Fibroblast of villous mesenchyme (primary cell): ENCODE data around the gene PRUNE2. TPM values are rescaled to one million over a fixed set of nuclear protein-coding genes. Genes with fewer than 3 reads are reported as not detected.

Experiments
- DNase-seq: peaks from one replicate; pipeline ENCODE4 v3.0.0-alpha.2; 2010; ENCODE audit warnings: low read depth
- H3K4me3 ChIP-seq: 2 replicates; pipeline ENCODE4 v1.5.1; 2011; ENCODE audit warnings: low read depth, mild to moderate bottlenecking, low read length
- total RNA-seq: library from RNA; depleted of rRNA; stranded (reverse); fragments of >200 nt; gene quantifications from 2 replicates; pipeline ENCODE4 v1.2.3, GENCODE V29; 2012
- TF ChIP-seq, protein P1 (sequence below): IDR thresholded peaks from 2 replicates; pipeline ENCODE4 v1.5.1; 2012; ENCODE audit warnings: low read depth, mild to moderate bottlenecking, low read length; ENCODE audit not compliant: insufficient read depth

Gene PRUNE2
- total RNA-seq, 1 donor, result 14.2 TPM

DNA sequence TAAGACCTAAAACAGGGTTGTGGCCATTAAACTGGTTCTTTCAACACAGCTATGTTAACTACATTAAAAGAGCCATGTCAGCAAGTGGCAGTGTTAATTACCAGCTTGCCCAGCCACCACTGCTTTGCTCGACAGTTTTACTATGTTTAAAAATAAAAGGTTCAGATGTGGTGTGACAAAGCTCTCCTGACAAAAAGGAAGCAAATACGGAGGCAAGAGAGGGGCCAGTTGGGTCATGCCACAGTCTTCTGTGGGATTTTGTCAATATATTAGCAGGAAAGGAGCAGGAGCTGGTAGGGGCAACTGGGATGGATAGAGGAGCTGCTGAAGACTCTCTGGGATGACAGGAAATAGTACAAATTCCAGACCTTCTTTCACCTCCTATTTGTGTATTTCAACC lies 255.2 kb downstream of the PRUNE2 start:
- TF ChIP-seq, protein P1, sequence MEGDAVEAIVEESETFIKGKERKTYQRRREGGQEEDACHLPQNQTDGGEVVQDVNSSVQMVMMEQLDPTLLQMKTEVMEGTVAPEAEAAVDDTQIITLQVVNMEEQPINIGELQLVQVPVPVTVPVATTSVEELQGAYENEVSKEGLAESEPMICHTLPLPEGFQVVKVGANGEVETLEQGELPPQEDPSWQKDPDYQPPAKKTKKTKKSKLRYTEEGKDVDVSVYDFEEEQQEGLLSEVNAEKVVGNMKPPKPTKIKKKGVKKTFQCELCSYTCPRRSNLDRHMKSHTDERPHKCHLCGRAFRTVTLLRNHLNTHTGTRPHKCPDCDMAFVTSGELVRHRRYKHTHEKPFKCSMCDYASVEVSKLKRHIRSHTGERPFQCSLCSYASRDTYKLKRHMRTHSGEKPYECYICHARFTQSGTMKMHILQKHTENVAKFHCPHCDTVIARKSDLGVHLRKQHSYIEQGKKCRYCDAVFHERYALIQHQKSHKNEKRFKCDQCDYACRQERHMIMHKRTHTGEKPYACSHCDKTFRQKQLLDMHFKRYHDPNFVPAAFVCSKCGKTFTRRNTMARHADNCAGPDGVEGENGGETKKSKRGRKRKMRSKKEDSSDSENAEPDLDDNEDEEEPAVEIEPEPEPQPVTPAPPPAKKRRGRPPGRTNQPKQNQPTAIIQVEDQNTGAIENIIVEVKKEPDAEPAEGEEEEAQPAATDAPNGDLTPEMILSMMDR, result no peak
- H3K4me3 ChIP-seq, result no peak overlapping the region
- peak; percentile 23 for DNase-seq

DNA sequence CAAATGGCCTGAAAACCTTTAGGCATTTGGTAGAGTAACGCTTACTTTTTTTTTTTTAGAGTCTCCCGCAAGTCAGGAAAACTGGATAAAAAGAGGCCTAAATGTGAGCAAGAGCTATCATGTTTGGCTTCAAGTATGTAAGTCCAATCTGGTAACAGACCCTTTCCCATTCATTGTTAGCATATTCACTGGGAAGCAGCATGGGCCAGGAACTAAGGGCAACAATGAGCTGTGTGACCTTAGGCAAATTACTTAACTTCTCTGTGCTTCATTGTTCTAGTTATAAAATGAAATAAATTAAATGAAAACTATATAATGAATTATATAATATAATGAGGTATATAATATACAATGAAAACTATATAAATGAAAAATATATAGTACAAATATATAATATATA lies 256.0 kb downstream of the PRUNE2 start:
- DNase-seq, result no peak
- TF ChIP-seq, protein P1, result no peak
- H3K4me3 ChIP-seq, result no peak overlapping the region

DNA sequence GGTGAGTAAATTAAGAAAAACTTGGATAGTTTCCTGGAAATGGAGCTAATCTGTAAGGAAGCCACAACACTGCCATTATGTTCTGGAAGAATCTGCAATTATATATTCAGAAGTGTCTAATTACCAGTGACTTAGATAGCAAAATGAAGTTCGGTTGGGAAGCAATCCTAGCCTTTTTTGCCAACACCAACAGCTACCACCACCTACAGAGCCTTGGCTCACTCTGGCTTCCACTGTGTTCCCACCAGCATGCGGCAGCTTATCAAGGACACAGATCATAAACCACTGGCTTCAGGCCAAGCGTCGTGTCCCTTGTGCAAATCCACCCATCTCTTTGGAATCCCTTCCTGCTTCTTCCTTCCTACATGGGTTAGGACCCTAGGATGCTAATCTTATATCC lies 259.7 kb downstream of the PRUNE2 start:
- no peak overlapping the region for H3K4me3 ChIP-seq
- TF ChIP-seq, protein P1, result no peak
- no peak for DNase-seq

DNA sequence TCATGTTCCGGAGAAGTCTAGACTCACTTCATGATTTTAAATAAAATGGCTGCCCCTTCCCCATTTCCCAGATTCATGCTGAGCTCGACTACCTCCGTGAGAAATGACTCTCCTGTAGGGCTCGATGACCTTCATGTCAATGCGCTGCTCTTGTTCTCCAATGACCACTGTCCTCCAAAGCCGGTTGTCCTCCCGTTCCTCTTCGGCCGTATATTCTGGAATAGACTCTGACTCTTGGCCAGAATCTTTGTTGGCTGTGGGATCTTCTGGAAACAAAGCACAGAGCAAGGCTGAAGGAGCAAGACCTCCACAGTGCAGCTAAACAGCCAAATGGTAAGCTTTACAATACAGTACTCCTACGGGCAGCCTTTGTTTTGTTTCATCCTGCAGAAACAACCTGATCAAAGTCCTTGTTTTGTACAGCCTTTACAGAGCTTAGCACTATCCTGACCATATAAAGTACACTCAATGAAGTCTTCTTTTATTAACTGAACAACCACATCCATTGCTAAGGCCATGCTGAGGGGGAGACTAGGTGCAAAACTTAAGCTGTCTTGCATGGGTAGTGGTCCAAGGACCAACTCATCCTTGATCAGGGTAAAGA lies 261.2 kb downstream of the PRUNE2 start:
- TF ChIP-seq, protein P1, result no peak
- H3K4me3 ChIP-seq, result no peak overlapping the region

DNA sequence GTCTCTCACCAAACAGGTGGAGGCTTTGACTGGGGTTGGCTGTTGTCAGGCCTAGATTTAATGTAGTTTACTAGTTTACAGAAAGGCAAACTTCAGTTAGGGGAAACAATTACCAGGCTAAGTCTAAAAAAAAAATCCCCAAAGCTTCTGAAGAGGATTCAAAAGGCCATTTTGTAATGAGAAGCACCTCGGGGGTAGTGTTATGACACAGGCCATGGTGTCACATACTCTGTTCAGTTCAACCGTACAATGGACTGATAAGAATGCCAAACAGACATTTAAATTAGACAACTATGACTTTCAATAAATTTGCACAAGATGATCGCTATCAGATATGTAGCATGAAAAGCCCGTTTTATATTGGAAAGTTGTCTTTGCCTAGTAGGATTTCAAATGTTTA lies 261.7 kb downstream of the PRUNE2 start:
- DNase-seq, result no peak
- TF ChIP-seq, protein P1, result no peak
- H3K4me3 ChIP-seq, result no peak overlapping the region

More for the DNA sequence above, 261.2 kb downstream of the PRUNE2 start:
- DNase-seq, result no peak

DNA sequence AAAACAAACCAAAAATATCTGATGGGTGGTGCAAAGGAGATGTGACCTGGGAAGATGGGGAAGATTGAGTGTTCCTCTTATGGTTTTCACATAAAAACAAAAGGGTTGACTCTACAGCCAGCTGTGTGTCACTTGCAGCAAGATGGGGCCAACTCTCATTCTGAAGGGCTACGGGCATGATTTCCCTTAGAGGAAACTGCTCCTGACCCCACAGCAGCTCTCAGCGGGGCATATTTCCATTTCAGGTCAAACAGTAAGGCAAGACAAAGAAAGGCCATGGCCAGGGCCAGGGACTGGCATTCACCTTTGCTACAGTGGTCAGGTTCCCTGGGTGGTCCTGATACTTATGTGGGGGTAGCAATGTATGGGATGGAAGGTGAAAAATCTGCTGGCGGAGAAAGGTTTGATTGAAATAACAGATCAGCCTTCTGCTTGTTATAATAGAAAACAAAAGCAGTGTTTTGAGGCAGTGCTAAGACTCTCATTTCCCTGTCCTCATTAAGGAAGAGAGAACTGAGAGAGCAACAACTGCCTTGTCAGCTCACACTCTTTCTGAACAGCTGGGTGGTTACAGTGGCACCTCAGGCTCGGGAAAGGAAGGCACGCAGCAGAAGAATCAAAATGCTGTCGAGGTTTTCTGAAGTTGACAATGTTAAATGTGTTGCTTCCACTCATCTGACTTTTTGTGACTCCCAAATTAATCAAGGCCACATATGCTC lies 262.4 kb downstream of the PRUNE2 start:
- TF ChIP-seq, protein P1, result no peak
- no peak for DNase-seq
- H3K4me3 ChIP-seq, result no peak overlapping the region

DNA sequence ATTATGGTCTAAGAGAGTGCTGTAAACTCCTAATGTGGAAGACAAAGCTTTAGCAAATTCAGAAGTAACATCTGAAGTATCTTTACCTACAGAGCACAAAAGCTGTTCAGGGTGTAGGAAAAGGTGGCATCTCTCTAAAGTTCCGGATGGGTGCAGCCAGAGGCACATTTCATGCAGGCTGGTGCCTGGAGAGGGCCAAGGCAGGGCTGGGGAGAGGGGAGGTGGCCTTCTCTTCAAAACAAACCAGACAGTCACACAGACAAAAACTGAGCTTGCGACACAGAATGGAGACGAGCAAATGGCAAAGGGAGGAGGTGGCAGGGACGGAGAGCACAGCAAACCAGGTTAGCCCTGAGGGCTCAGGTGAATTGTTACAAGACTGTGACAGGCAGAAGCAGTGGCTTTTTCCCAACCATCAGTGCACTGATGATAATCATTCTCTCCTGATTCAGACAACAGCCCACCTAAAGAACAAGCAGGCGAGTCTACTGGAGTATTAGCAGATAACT lies 263.2 kb downstream of the PRUNE2 start:
- no peak overlapping the region for H3K4me3 ChIP-seq
- TF ChIP-seq, protein P1, result no peak
- DNase-seq, result no peak
